ENCODE results near the gene CMTM1.
"Not testable (repeated sequence)": the region's sequence is repeated elsewhere in the genome, so short reads cannot be mapped to it uniquely, and the experiment has no call there.

CMTM1 gene

DNA sequence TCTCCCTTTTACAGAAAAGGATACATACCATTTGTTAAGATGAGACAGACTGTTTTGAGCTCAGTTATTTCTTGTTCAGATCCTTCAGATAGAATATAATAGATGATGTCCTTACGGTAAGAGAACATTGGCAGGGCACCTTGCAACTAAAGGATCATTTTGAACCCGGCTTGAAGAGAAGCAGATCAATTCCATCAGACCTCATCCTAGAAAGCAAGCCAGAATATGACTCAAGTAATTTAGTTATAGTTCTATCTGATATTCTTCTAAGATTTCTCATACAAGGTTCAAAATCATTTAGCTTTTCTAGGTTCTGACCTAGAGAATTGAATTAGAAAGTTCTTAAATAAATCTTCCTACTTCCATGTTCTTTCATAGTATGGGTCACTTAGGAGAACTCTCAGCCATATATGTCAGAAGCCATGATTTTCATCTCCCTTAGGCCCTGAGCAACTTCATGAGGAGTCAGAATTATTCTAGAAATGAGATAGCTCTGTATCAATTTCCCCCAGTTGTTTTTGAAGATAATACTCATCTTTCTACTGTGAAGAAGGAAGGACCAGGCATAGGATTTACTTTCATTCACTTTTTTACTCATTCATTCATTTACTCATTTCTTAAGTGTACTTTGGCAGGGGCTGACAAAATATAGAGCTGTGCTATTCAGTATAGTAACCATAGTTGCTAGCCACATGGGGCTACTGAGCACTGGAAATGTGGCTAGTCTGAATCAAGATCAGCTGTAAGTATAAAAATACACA, 2.5 kb upstream of the CMTM1 start:
- no peak for DNase-seq

DNA sequence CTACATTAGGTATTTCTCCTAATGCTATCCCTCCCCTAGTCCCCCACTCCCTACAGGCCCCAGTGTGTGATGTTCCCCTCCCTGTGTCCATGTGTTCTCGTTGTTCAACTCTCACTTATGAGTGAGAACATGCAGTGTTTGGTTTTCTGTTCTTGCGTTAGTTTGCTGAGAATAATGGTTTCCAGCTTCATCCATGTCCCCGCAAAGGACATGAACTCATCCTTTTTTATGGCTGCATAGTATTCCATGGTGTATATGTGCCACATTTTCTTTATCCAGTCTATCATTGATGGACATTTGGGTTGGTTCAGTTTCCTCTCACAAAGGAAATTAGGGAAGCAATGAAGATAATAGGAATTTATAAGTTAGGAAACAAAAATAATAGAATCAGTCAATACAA, 1.0 kb downstream of the CMTM1 start:
- DNase-seq: not testable (repeated sequence)

GRCh38 chr16:66568355-66568754, 2.1 kb downstream of the CMTM1 start:
- DNase-seq: peak; percentile 35

GRCh38 chr16:66569131-66569530, 2.9 kb downstream of the CMTM1 start:
- peak; percentile 40 for DNase-seq

GRCh38 chr16:66569827-66570405, 3.7 kb downstream of the CMTM1 start:
- DNase-seq: peak; percentile 63

- DNase-seq: no peak
Observed at GRCh38 chr16:66572356-66572755, 6.1 kb downstream of the CMTM1 start.

GRCh38 chr16:66574081-66574480, 7.8 kb downstream of the CMTM1 start:
- no peak for DNase-seq

GRCh38 chr16:66574531-66574930, 8.3 kb downstream of the CMTM1 start:
- DNase-seq: no peak

DNA sequence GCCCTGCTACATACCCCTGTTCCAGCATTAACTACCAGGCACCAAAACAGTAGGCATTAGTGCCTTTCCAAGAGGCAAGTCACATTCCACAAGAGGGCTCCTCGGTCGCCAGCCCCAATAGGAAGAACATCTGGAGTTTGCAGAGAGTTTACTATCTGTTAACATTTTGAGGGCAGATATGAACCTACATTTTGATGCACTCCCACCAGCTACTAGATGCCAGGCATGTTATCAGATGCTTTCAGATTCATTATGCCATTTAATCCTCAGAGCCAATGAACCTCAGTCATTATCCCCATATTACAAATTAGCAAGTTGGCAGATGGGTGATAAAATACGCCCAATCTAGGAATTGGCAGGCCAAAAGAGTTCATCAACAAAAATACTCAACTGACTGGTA, 8.8 kb downstream of the CMTM1 start:
- DNase-seq: no peak

DNA sequence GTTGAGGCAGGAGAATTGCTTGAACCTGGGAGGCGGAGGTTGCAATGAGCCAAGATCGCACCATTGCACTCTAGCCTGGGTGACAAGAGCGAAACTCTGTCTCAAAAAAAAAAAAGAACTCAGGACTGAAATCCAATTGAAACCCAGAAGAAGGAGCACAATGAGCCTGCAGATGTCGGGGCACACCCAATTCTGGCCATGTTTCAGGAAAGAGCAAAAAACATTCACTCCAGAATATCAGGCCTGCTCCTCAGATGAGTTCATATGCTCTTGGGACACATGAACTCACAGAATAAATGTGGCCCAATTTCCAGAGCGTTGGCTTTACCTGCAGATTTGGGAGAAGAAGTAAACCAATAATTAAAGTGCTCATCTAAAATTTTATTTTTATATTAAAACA, 10.1 kb downstream of the CMTM1 start:
- no peak for DNase-seq

DNA sequence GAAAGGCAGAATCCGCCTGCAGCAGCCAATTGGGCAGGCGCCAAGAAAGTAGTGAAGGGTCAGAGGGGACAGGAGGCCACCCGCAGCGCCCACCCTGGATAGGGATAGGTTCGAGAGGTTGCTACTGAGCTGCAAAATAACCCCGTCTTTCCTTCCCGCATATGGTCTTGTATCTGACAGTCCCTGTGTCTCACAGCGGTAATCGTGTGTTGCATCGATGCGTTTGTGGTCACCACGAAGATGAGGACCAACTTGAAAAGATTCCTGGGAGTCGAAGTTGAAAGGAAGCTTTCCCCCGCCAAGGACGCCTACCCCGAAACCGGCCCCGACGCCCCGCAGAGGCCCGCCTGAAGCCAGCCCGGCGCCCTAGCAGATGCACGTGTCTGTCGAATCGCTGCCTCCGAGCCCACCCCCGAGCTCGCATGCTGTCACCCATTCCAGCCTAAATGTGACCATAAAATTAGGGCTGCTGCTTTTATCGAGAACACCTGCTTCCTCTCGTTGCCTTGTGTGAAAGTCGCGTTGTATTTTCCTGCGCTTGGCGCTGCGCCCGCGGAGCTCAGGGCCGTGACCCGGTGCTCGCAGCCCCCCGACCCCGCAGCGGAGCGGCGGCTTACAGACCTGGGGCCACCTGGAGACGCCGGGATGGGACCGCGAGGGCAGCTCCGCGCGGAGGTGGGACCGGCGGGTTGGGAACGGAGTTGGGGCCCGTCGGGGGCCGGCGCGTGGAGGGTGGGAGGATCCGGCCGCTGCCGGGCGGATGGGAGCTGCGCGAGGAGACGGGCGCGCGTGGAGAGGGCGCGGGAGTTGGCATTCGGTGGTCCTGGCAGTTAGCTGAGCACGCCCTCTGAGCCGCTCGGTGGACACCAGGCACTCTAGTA, 12.7 kb downstream of the CMTM1 start, which contains the start of gene CMTM2:
Gene CMTM2, plus strand, starts transcription at position 813 of the 881 bp plus-strand sequence. CDS start 145 bp downstream, outside the sequence.
- no peak for DNase-seq

GRCh38 chr16:66580605-66581209, 14.5 kb downstream of the CMTM1 start:
- DNase-seq: peak; percentile 75

DNA sequence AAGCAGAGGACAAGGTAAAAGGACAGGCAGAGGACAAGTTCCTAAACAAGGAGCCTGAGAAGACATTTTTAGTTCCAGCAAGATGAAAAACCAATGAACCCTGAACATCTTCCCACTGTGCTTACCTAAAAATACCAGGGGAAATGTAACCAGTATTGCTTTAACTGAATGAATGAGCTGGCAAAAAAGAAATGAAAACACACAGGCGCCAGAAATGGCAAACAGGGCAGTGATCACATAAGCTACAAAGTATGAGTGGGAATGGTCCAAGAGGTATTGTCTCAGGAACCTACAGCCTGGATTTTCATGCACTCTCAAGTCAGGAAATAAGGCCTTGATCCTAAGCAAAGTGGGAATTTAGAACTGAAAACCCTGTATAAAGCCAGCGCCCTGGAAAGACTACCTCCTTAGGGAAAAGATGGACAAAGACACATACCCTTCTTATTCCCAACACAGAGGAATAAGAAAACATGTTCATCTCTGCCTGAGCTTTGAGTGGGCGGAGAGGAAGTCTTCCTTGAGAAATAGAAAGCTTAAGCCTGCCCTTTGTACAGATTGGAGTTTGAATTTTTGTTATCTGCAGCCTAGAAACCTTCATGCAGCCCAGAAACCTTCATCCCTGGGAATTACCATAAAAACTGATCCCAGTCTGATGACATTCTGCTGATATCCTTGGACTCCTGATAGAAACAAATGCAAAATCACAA, 15.2 kb downstream of the CMTM1 start:
- no peak for DNase-seq

GRCh38 chr16:66585481-66586239, 19.4 kb downstream of the CMTM1 start:
- DNase-seq: no peak

DNA sequence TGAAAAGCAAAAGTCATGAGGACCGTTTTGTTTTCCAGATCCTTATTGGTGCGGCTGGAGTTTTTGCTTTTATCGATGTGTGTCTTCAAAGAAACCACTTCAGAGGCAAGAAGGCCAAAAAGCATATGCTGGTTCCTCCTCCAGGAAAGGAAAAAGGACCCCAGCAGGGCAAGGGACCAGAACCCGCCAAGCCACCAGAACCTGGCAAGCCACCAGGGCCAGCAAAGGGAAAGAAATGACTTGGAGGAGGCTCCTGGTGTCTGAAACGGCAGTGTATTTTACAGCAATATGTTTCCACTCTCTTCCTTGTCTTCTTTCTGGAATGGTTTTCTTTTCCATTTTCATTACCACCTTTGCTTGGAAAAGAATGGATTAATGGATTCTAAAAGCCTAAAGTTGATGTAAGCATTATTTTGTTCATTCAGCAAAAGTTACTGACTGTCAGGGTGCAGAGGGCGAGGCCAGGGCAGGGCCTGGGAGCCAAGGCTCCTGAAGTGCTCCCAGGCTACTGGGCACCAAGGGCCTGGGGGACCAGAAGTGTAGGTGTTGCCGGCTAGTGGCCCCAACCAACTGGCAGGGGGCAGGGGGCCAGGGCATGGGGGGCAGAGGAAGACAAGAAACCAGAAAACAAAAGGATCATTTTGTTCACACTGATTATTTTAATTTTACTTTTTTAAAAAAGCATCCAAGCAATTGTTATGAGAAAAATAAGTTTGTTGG, 21.8 kb downstream of the CMTM1 start:
- DNase-seq: no peak

DNA sequence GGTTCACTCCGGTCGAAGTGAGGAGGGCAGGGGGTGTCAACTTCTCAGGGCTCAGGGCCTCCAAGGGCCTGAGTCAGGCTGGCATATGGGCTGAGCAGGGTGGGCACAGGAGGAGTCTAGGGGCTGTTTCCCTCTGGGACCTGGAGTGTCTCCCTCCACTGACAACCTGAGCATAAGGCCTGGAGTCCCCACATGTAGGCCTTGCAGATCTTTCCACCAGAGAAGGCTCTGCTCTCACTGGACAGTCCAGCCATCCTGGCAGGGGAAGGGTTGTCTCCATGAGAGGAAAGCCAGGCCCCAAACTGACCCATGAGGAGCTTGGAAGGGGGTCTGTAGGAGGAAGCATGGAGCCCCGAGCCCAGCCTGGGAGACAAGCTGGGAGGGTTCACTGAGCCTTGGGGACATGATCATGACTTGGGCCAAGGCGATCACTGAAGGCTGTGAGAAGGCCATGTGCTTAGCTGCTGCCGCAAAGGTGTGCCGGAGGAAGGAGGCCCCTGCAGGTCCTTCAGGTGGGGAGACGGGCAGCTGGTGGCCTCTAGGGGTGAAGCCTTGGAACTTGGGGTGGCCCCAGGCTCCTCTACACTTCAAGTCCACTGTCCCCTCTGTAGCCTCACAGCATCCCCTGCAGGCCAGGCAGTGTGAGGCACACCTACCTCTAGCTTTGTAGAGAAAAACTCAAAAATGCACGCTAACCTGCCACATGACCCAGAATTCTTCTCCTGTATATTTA, 22.9 kb downstream of the CMTM1 start:
- DNase-seq: no peak

GRCh38 chr16:66590322-66590721, 24.1 kb downstream of the CMTM1 start:
- no peak for DNase-seq

GRCh38 chr16:66591018-66591417, 24.8 kb downstream of the CMTM1 start:
- DNase-seq: no peak

GRCh38 chr16:66592241-66592640, 26.0 kb downstream of the CMTM1 start:
- DNase-seq: no peak

GRCh38 chr16:66592814-66593213, 26.6 kb downstream of the CMTM1 start:
- DNase-seq: no peak
